H1 (cell line): ENCODE results near the gene CFH. TPM values are rescaled to one million over a fixed set of nuclear protein-coding genes. Genes with fewer than 3 reads are reported as not detected.

Experiments
- CTCF ChIA-PET: fragments of 300-600 bp; sonication (Branson Sonifier 250); formaldehyde crosslinking; loops from one replicate; lab custom pipeline; 2021; ENCODE audit not compliant: partially characterized antibody; lab: Charles Lee
- POLR2A ChIA-PET: fragments of 300-600 bp; sonication (Branson Sonifier 250); formaldehyde crosslinking; loops from one replicate; lab custom pipeline; 2021; ENCODE audit warnings: inconsistent platforms; ENCODE audit not compliant: partially characterized antibody; lab: Charles Lee
- DNase-seq, 2 experiments: peaks; one replicate each; pipeline versions ENCODE4 v3.0.0 to v3.0.0-alpha.2; 2010 to 2022; ENCODE audit warnings: low spot score in 2 of 2, low read depth in 1 of 2, mixed read lengths in 1 of 2
- FAIRE-seq: peaks from 2 replicates; lab custom pipeline; 2011; peaks lifted over from hg19 to GRCh38; lab: Jason Lieb, UNC
- H2AFZ ChIP-seq: 2 replicates; pipeline ENCODE4 v1.8.1; 2012; ENCODE audit warnings: low read length, inconsistent platforms
- H2AK5ac ChIP-seq: 2 replicates; pipeline ENCODE4 v1.6.1; 2013; ENCODE audit warnings: low read depth, low read length
- H2BK120ac ChIP-seq: replicated peaks from 2 replicates; pipeline ENCODE3; 2013; ENCODE audit warnings: low read depth, low read length, inconsistent platforms
- H2BK12ac ChIP-seq: 2 replicates; pipeline ENCODE4 v1.6.1; 2013; ENCODE audit warnings: low read depth, low read length
- H2BK15ac ChIP-seq: 2 replicates; pipeline ENCODE4 v1.6.1; 2013; ENCODE audit warnings: low read length
- H2BK20ac ChIP-seq: 2 replicates; pipeline ENCODE4 v1.6.1; 2013; ENCODE audit warnings: low read length
- H2BK5ac ChIP-seq: 2 replicates; pipeline ENCODE4 v1.6.1; 2013; ENCODE audit warnings: low read depth, low read length
- H3K14ac ChIP-seq: 2 replicates; pipeline ENCODE4 v1.6.1; 2013; ENCODE audit warnings: inconsistent platforms; ENCODE audit not compliant: insufficient read length
- H3K18ac ChIP-seq: 2 replicates; pipeline ENCODE4 v1.6.1; 2013; ENCODE audit warnings: low read length; ENCODE audit errors: extremely low read depth
- H3K23ac ChIP-seq: 2 replicates; pipeline ENCODE4 v1.6.1; 2013; ENCODE audit warnings: inconsistent platforms; ENCODE audit not compliant: insufficient read length
- H3K23me2 ChIP-seq: 2 replicates; pipeline ENCODE4 v1.6.1; 2013; ENCODE audit warnings: low read depth, low read length
- H3K27ac ChIP-seq: 2 replicates; pipeline ENCODE4 v1.6.1; 2011; ENCODE audit warnings: low read depth, low read length, inconsistent platforms
- H3K27me3 ChIP-seq, 4 experiments: replicated peaks in 1 of 4; 1 replicate in 1 of 4; 2 replicates in 3 of 4; pipeline versions ENCODE4 v1.6.1 to v1.8.1; 2011 to 2013; ENCODE audit warnings: low read length in 3 of 4, mild to moderate bottlenecking in 3 of 4, inconsistent platforms in 2 of 4, mixed read lengths in 2 of 4, moderate library complexity in 1 of 4; ENCODE audit not compliant: control insufficient read depth in 3 of 4, insufficient read depth in 3 of 4; ENCODE audit errors: extremely low read depth in 1 of 4
- H3K36me3 ChIP-seq, 4 experiments: 2 replicates each; pipeline versions ENCODE4 v1.6.1 to v1.8.1; 2011 to 2013; ENCODE audit warnings: mild to moderate bottlenecking in 4 of 4, low read length in 3 of 4, moderate library complexity in 2 of 4, control low read depth in 1 of 4, inconsistent platforms in 1 of 4; ENCODE audit not compliant: insufficient read depth in 4 of 4, control insufficient read depth in 2 of 4
- H3K4ac ChIP-seq: replicated peaks from 2 replicates; pipeline ENCODE3; 2013; ENCODE audit warnings: low read length, low read depth, mixed read lengths, inconsistent platforms; ENCODE audit not compliant: insufficient read length
- H3K4me1 ChIP-seq, 4 experiments: replicated peaks in 1 of 4; 1 replicate in 1 of 4; 2 replicates in 3 of 4; pipeline versions ENCODE4 v1.6.1 to v1.8.1; 2011 to 2013; ENCODE audit warnings: low read length in 3 of 4, inconsistent platforms in 2 of 4, mixed read lengths in 1 of 4; ENCODE audit not compliant: insufficient read depth in 4 of 4, control insufficient read depth in 3 of 4
- H3K4me2 ChIP-seq, 2 experiments: 2 replicates each; pipeline versions ENCODE4 v1.6.1 to v1.8.1; 2011 to 2013; ENCODE audit warnings: low read depth in 2 of 2, low read length in 2 of 2, control low read depth in 1 of 2, inconsistent platforms in 1 of 2, mild to moderate bottlenecking in 1 of 2; ENCODE audit not compliant: insufficient read depth in 1 of 2
- H3K4me3 ChIP-seq, 4 experiments: fragments of 200-600, 300-600 bp in 1 of 4; sonication (generic), shearing (Covaris generic), sonication (Bioruptor Twin) in 1 of 4; 2 replicates each; pipeline versions ENCODE4 v1.5.1 to v1.8.1; 2011 to 2016; ENCODE audit warnings: low read length in 4 of 4, low read depth in 3 of 4, control low read depth in 2 of 4, inconsistent platforms in 2 of 4, mild to moderate bottlenecking in 2 of 4, mixed read lengths in 1 of 4, moderate library complexity in 1 of 4; ENCODE audit not compliant: insufficient read depth in 2 of 4; ENCODE audit errors: extremely low read depth in 1 of 4
- H3K56ac ChIP-seq: replicated peaks from 2 replicates; pipeline ENCODE3; 2013; ENCODE audit warnings: low read depth, mild to moderate bottlenecking, mixed read lengths, low read length, inconsistent platforms; ENCODE audit not compliant: insufficient read length
- H3K79me1 ChIP-seq: 2 replicates; pipeline ENCODE4 v1.6.1; 2013; ENCODE audit warnings: low read depth, low read length, control low read depth
- H3K79me2 ChIP-seq, 2 experiments: 2 replicates each; pipeline versions ENCODE4 v1.6.1 to v1.8.1; 2012 to 2013; ENCODE audit warnings: low read length in 2 of 2, mild to moderate bottlenecking in 2 of 2, inconsistent platforms in 1 of 2; ENCODE audit not compliant: insufficient read depth in 2 of 2, control insufficient read depth in 1 of 2
- H3K9ac ChIP-seq, 4 experiments: replicated peaks in 1 of 4; 1 replicate in 1 of 4; 2 replicates in 3 of 4; pipeline versions ENCODE4 v1.6.1 to v1.8.1; 2011 to 2013; ENCODE audit warnings: low read depth in 3 of 4, low read length in 3 of 4, control low read depth in 2 of 4, mild to moderate bottlenecking in 2 of 4, moderate library complexity in 2 of 4, inconsistent platforms in 1 of 4; ENCODE audit errors: extremely low read depth in 1 of 4
- H3K9me3 ChIP-seq, 2 experiments: 2 replicates each; pipeline versions ENCODE4 v1.6.1 to v1.8.1; 2012 to 2013; ENCODE audit warnings: mild to moderate bottlenecking in 2 of 2, moderate library complexity in 2 of 2, control low read depth in 1 of 2, inconsistent platforms in 1 of 2, low read depth in 1 of 2, low read length in 1 of 2, mixed read lengths in 1 of 2; ENCODE audit not compliant: insufficient read depth in 2 of 2
- H4K20me1 ChIP-seq, 2 experiments: replicated peaks in 1 of 2; 2 replicates each; pipeline versions ENCODE3 to v1.8.1; 2011 to 2013; ENCODE audit warnings: inconsistent platforms in 2 of 2, low read length in 2 of 2, mild to moderate bottlenecking in 1 of 2; ENCODE audit not compliant: insufficient read depth in 2 of 2, control insufficient read depth in 1 of 2
- H4K5ac ChIP-seq: 2 replicates; pipeline ENCODE4 v1.6.1; 2013; ENCODE audit warnings: low read length, low read depth, mixed read lengths, inconsistent platforms; ENCODE audit not compliant: insufficient read length
- H4K8ac ChIP-seq: 2 replicates; pipeline ENCODE4 v1.8.0; 2013; ENCODE audit warnings: mild to moderate bottlenecking, moderate library complexity, low read length, inconsistent platforms; ENCODE audit not compliant: insufficient read depth; ENCODE audit errors: extremely low read depth
- H4K91ac ChIP-seq: replicated peaks from 2 replicates; pipeline ENCODE3; 2013; ENCODE audit warnings: low read length, mixed read lengths, inconsistent platforms; ENCODE audit not compliant: insufficient read length
- BRCA1 ChIP-seq: IDR thresholded peaks from 2 replicates; pipeline ENCODE4 v1.6.1; 2012; ENCODE audit warnings: low read depth, low read length, improper control_type of control experiment
- CBX5 ChIP-seq: fragments of 300-800, 300-1000 bp; sonication (generic); IDR thresholded peaks from 2 replicates; pipeline ENCODE4 v1.7.1; 2016; ENCODE audit warnings: antibody characterized with exemption, low read length, low read depth
- HDAC6 ChIP-seq: IDR thresholded peaks from one replicate; pipeline ENCODE4 v1.7.1; 2012; ENCODE audit warnings: low read depth, mild to moderate bottlenecking, inconsistent platforms, low read length, moderate library complexity
- MAFK ChIP-seq: IDR thresholded peaks from 2 replicates; pipeline ENCODE4 v1.6.1; 2012; ENCODE audit warnings: low read depth, mild to moderate bottlenecking, improper control_type of control experiment, low read length
- SIN3A ChIP-seq, 2 experiments: IDR thresholded peaks in 1 of 2; conservative IDR thresholded peaks in 1 of 2; 2 replicates each; pipeline ENCODE4 v1.6.1; 2011 to 2012; ENCODE audit warnings: low read length in 2 of 2, improper control_type of control experiment in 1 of 2, low read depth in 1 of 2, mild to moderate bottlenecking in 1 of 2
- SUZ12 ChIP-seq: fragments of 200-600 bp; sonication (generic); IDR thresholded peaks from 2 replicates; pipeline ENCODE4 v1.6.1; 2012; ENCODE audit warnings: mild to moderate bottlenecking, inconsistent platforms, low read length, moderate library complexity, mixed read lengths
- TBP ChIP-seq: IDR thresholded peaks from 2 replicates; pipeline ENCODE4 v1.6.1; 2011; ENCODE audit warnings: low read depth, low read length, improper control_type of control experiment
- WGBS, 2 experiments: shearing (Covaris generic) in 1 of 2; methylation state at CpG; one replicate each; pipeline versions ENCODE4 v1.1.6 to v1.1.7; 2013 to 2015; ENCODE audit warnings: low lambda C conversion rate in 2 of 2, mixed read lengths in 2 of 2, inconsistent platforms in 1 of 2, low coverage in 1 of 2, missing lambda C conversion rate in 1 of 2; ENCODE audit not compliant: insufficient replicate concordance in 2 of 2, insufficient coverage in 1 of 2, insufficient read length in 1 of 2; ENCODE audit errors: extremely low coverage in 1 of 2, missing lambda C conversion rate in 1 of 2; 5-methylcytosine and 5-hydroxymethylcytosine counted together
- polyA plus RNA-seq, 7 experiments: library from polyadenylated mRNA; depleted of rRNA in 3 of 7; stranded (reverse) in 5 of 7; unstranded in 2 of 7; fragments of >200 nt in 5 of 7; fragments of 200-250 nt in 2 of 7; gene quantifications; 1 replicate in 5 of 7; 2 replicates in 1 of 7; 4 replicates in 1 of 7; pipeline versions ENCODE4 v1.2.1 to v1.2.3, GENCODE V29; 2011 to 2013; ENCODE audit warnings: missing spikeins in 2 of 7, mixed read lengths in 2 of 7
- total RNA-seq: library from RNA; stranded (reverse); fragmentation: NEBNext Ultra II Directional; extraction: Animal tissue kit (Norgen Biotek cat#: 25700); gene quantifications from 2 replicates; pipeline ENCODE4 v1.2.1, GENCODE V29; 2021

CFH gene
- total and polyA plus RNA-seq, 2 of the 8 experiments (the other 6 are each of a cell fraction or from before 2014, with no cell fraction given), result not detected

GRCh38 chr1:196637606-196638005 lies 14.2 kb upstream of the CFH start:
- 96% methylated on average over 6 of the region's 6 CpGs; no CpG with 5 or more reads in 1 of the 2 experiments for WGBS, 2 experiments
- Histone ChIP-seq H3K9ac (no peak overlapping the region), H4K20me1 (no peaks in the 10 kb centered on the region), H3K23me2 (no peaks in the 10 kb centered on the region), H3K18ac (no peak overlapping the region), H2BK15ac (no peak overlapping the region), H2BK12ac (no peak overlapping the region), H3K56ac (no peak overlapping the region), H2BK120ac (no peak overlapping the region), H3K9me3 (no peaks in the 10 kb centered on the region), H2BK5ac (no peak overlapping the region), H2AK5ac (no peak overlapping the region), H4K91ac (no peak overlapping the region), H3K36me3 (no peaks in the 10 kb centered on the region), H3K4me2 (no peak overlapping the region), H3K23ac (no peak overlapping the region), H3K4ac (no peak overlapping the region), H3K14ac (no peak overlapping the region)
- DNase-seq (no peak), FAIRE-seq (no peak)
- CTCF ChIA-PET, result no interaction called here
- TF ChIP-seq CBX5 (no peak), TBP (no peak), SIN3A (conservative IDR thresholded peaks at IDR 0.05 in 1 of 2, IDR thresholded peaks at IDR 0.05 in 1 of 2; ENCODE audit: low read depth in 1 of 2, low read length in 2 of 2) (no peak), SUZ12 (no peak), HDAC6 (no peak), MAFK (no peak), BRCA1 (no peak)
- TF ChIP-seq, all 59 proteins: peak for 0
- Histone ChIP-seq H3K27me3 (no peaks in the 10 kb centered on the region), H3K27ac (no peak overlapping the region), H3K79me1 (no peaks in the 10 kb centered on the region), H3K4me3 (no peak overlapping the region), H2AFZ (no peak overlapping the region), H4K5ac (no peak overlapping the region), H4K8ac (no peak overlapping the region), H3K79me2 (no peaks in the 10 kb centered on the region), H3K4me1 (no peaks in the 10 kb centered on the region), H2BK20ac (no peak overlapping the region)
- POLR2A ChIA-PET, result no interaction called here
